Activated CD4-positive, alpha-beta T cell treated with anti-CD3 and anti-CD28 coated beads, Interleukin-2, amount 10 ng/mL, durations not matched to agents 7 days and 5 days (primary cell): ENCODE results near the gene SH3GL3. TPM values are rescaled to one million over a fixed set of nuclear protein-coding genes. Genes with fewer than 3 reads are reported as not detected.

Source experiments
- CTCF ChIA-PET: fragments of 350-600 bp; sonication (Branson Sonifier 250); formaldehyde crosslinking; loops from one replicate; lab custom pipeline; 2021; ENCODE audit warnings: antibody characterized with exemption; lab: Charles Lee
- POLR2A ChIA-PET: fragments of 350-600 bp; sonication (Branson Sonifier 250); formaldehyde crosslinking; loops from one replicate; lab custom pipeline; 2021; ENCODE audit warnings: antibody characterized with exemption; lab: Charles Lee
- DNase-seq: peaks from one replicate; pipeline ENCODE4 v3.0.0-alpha.2; 2020
- H3K27ac Mint-ChIP-seq: one replicate; pipeline ENCODE4 v1.8.0; 2021; ENCODE audit warnings: mild to moderate bottlenecking, moderate library complexity, mixed read lengths
- H3K27me3 Mint-ChIP-seq: one replicate; pipeline ENCODE4 v1.8.0; 2021; ENCODE audit warnings: mixed read lengths
- H3K36me3 Mint-ChIP-seq: one replicate; pipeline ENCODE4 v1.8.0; 2021; ENCODE audit warnings: low read depth, mixed read lengths
- H3K4me1 Mint-ChIP-seq: one replicate; pipeline ENCODE4 v1.8.0; 2021; ENCODE audit warnings: mixed read lengths
- H3K4me3 Mint-ChIP-seq: one replicate; pipeline ENCODE4 v1.8.0; 2021; ENCODE audit warnings: mild to moderate bottlenecking, moderate library complexity, mixed read lengths
- H3K9me3 Mint-ChIP-seq: one replicate; pipeline ENCODE4 v1.8.0; 2021; ENCODE audit warnings: mixed read lengths
- total RNA-seq, 2 experiments: library from RNA; stranded (reverse); gene quantifications; one replicate each; pipeline ENCODE4 v1.2.3, GENCODE V29; 2021

The SH3GL3 gene, protein sequence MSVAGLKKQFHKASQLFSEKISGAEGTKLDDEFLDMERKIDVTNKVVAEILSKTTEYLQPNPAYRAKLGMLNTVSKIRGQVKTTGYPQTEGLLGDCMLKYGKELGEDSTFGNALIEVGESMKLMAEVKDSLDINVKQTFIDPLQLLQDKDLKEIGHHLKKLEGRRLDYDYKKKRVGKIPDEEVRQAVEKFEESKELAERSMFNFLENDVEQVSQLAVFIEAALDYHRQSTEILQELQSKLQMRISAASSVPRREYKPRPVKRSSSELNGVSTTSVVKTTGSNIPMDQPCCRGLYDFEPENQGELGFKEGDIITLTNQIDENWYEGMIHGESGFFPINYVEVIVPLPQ
- total RNA-seq = not detected

DNA sequence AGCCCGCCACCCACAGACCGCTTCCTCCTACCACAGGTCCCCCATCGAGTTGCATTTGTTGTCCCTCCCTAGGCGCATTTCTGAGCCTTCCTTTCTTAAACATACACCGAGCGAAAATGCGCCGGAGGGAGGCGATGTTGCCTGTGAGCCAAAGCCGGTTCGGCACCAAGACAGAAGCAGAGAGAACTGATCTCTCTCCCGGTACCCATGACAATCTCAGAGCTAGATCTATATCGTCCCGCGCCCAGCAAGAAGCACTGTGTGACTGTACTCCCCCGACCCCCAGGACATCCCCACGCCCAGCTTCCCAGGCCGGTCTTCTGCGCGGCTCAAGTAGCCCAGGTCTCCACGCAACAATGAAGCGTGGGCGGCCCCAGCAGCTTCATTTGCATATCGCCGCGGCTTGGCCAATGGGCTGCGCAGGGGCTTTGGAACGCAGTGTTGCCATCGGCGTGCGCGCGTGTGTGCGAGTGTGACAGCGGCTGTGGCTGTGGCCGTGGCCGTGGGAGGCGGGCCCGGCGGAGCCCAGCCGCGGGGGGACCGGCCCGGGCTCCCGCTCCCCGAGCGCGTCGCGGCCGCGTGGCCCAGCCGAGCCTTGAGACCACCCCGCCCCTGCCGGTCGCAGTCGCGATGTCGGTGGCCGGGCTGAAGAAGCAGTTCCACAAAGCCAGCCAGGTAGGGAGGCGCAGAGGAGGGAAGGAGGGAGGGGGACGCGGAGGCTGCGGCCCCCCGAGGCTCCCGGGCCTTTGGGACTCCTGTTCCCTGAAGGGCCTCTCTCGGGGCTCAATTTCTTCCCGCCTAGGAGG lies at the start of gene SH3GL3:
Gene SH3GL3, plus strand, starts transcription at position 438 of the 806 bp plus-strand sequence. Its CDS starts 193 bp downstream, at position 631.
- CTCF ChIA-PET = no interaction called here
- Mint-ChIP-seq H3K27ac (no peak within 1 kb of the TSS), H3K36me3 (no peaks in the 10 kb centered on the region), H3K4me3 (peak within 1 kb of the TSS; percentile 70), H3K9me3 (no peaks in the 10 kb centered on the region), H3K4me1 (peaks cover 9% of the 10 kb centered on the region), H3K27me3 (peaks cover 41% of the 10 kb centered on the region)
- POLR2A ChIA-PET = no interaction called here
- peak; percentile 73 for DNase-seq

DNA sequence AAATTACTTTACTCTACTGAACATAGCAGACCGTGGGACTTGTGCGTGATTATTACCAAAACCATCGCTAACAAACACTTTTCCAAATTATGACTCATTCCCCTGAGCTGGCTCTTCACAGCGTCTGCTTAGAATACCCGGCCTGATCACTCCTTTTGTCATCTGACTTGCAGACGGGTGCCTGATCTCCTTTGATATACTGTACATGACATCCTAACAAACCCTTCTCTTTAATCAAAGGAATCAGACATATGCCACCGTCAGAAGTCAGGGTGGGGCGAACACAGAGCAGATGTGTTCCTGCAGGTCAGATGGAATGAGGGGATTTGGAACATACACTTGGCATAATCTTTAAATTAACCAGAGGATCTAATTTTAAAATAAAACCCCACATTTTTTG lies 48.5 kb upstream of the SH3GL3 start:
- no peak overlapping the region for H3K27ac Mint-ChIP-seq

DNA sequence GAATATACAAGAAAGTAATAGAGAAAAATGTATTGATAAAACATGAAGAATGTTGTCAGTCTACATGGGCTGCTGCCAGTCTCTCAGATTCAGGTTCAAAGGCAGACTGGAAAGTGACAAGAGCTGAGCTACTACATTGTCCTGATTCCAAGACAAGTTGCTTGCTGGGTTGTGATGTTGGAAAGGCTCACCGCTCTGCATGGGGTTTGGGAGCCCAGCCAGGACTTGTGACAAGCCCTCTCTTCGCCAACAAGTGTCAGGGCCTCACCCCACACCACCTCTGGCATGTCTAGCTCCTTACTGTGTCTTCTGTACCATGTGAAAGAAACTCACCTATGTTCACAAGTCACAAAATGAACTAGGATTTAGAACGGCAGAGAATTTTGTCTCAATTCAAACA lies 43.0 kb upstream of the SH3GL3 start:
- Mint-ChIP-seq H3K4me3 (no peak overlapping the region), H3K27ac (no peak overlapping the region), H3K27me3 (no peaks in the 10 kb centered on the region), H3K9me3 (no peaks in the 10 kb centered on the region), H3K4me1 (no peaks in the 10 kb centered on the region), H3K36me3 (no peaks in the 10 kb centered on the region)
- ChIA-PET POLR2A (no interaction called here), CTCF (no interaction called here)
- DNase-seq = no peak

More for the DNA sequence above, 48.5 kb upstream of the SH3GL3 start:
- CTCF ChIA-PET = no interaction called here
- POLR2A ChIA-PET = no interaction called here
- no peak overlapping the region for H3K4me3 Mint-ChIP-seq
- DNase-seq = no peak
- H3K4me1 Mint-ChIP-seq = no peaks in the 10 kb centered on the region
- no peaks in the 10 kb centered on the region for H3K36me3 Mint-ChIP-seq
- H3K27me3 Mint-ChIP-seq = peaks cover 5% of the 10 kb centered on the region
- H3K9me3 Mint-ChIP-seq = no peaks in the 10 kb centered on the region

DNA sequence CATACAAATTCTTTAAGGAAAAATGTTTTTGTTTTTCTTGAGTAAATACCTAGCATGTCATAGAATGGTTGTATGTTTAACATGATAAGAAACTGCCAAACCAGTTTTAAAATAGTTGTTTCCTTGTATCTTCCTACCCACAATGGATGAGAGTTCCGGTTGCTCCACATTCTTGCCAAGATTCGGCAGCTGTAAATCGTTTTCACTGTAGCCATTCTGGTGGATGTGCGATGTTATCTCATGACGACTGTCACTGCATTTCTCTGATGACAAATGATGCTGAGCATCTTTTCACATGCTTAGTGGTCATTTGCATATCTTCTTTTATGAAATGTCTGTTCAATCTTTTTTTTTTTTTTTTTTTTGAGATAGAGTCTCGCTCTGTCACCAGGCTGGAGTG lies 36.6 kb upstream of the SH3GL3 start:
- Mint-ChIP-seq H3K4me3 (no peak overlapping the region), H3K9me3 (no peaks in the 10 kb centered on the region), H3K27ac (no peak overlapping the region), H3K4me1 (no peaks in the 10 kb centered on the region), H3K27me3 (peaks cover 2% of the 10 kb centered on the region), H3K36me3 (no peaks in the 10 kb centered on the region)
- ChIA-PET POLR2A (no interaction called here), CTCF (no interaction called here)
- no peak for DNase-seq

DNA sequence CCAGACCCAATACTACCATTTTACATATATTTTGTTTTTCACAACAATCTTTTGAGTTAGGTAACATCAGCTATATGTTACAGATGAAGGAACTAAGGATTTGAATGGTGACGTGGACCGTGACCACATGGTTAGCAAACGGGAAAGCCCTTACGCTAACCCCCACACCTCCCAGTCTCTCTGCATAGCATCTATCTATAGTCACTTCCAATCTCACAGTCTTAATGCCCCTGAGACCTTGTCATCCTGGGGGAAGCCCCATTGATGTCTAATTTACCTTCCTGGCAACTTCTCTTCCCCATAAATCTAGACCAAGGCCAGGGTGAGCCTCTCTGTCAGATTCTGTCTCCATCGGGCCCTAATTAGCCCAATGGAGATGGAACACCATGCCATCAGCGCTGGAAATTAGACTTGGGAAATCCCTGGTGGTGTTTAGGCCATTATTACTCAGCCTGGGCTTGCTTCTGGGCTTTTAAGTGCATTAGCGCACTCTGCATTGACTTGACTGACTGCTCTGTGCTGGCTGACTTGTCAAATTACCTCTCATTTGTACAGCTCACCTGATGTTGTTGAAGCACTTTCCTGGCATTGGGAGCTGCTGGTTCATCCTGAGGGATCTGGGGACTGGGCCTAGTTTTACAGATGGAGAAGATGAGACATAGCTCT lies 34.0 kb upstream of the SH3GL3 start:
- Mint-ChIP-seq H3K36me3 (no peaks in the 10 kb centered on the region), H3K9me3 (no peaks in the 10 kb centered on the region), H3K27me3 (peaks cover 2% of the 10 kb centered on the region), H3K4me3 (no peak overlapping the region), H3K4me1 (no peaks in the 10 kb centered on the region), H3K27ac (no peak overlapping the region)
- ChIA-PET CTCF (no interaction called here), POLR2A (no interaction called here)
- DNase-seq = no peak

DNA sequence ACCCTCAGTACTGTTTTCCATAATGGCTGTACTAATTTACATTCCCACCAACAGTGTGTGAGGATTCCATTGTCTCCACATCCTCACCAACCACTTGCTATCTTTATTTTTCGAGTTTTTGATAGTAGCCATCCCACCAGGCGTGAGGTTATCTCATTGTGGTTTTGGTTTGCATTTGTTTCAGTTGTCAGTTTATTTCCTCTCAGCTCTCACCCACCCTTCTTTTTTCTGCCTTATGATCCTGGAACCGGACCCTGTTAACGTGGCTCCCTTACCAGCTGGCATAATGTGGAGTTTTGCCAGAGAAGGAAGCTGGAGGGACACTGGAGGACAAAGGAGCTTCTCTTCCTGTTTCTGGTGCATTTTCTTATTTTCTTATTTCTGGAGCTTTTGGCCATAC lies 25.1 kb upstream of the SH3GL3 start:
- no peaks in the 10 kb centered on the region for H3K4me1 Mint-ChIP-seq
- peaks cover 2% of the 10 kb centered on the region for H3K9me3 Mint-ChIP-seq
- no peak overlapping the region for H3K27ac Mint-ChIP-seq
- CTCF ChIA-PET = no interaction called here
- POLR2A ChIA-PET = no interaction called here
- H3K27me3 Mint-ChIP-seq = peaks cover 4% of the 10 kb centered on the region
- H3K36me3 Mint-ChIP-seq = no peaks in the 10 kb centered on the region
- no peak overlapping the region for H3K4me3 Mint-ChIP-seq
- DNase-seq = no peak

DNA sequence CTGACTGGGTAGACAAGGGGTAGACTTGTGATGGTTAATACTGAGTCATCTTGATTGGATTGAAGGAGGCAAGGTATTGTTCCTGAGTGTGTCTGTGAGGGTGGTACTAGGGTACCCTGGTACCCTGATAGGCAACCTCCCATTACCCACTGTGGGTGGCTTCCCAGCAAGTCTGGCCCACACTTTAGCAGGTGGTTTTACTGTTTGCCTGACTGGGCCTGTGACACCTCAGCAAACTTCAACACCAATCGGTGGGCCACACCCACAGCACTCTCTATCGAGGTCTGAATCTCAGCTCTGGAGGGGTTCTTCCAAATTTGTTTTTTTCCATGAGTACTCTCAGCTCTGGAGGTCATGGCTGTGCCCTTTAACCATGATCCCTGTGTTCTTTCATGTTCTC lies 24.6 kb upstream of the SH3GL3 start:
- ChIA-PET CTCF (no interaction called here), POLR2A (no interaction called here)
- peaks cover 4% of the 10 kb centered on the region for H3K27me3 Mint-ChIP-seq
- H3K36me3 Mint-ChIP-seq = no peaks in the 10 kb centered on the region
- no peak overlapping the region for H3K4me3 Mint-ChIP-seq
- H3K4me1 Mint-ChIP-seq = no peaks in the 10 kb centered on the region
- DNase-seq = no peak
- H3K9me3 Mint-ChIP-seq = peaks cover 2% of the 10 kb centered on the region
- no peak overlapping the region for H3K27ac Mint-ChIP-seq

DNA sequence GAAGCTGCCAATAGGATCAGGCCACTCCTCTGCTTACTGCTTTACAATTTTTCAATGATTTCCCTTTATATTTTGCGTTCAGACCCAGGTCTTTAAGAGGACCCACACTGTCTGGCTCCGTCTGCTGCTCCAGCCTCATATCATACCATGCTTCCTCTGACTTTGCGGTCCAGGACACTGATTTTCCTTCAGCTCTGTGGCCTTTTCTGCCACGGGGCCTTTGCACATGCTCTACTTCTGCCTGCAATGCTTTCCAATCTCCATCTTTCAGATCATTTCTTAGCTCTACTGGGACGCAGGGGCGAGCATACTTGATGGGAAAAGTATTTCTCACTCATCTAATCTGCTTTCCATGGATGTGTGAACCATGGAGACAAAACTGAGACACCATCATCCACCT lies 23.0 kb upstream of the SH3GL3 start:
- H3K9me3 Mint-ChIP-seq = peaks cover 2% of the 10 kb centered on the region
- no peak overlapping the region for H3K4me3 Mint-ChIP-seq
- POLR2A ChIA-PET = no interaction called here
- CTCF ChIA-PET = no interaction called here
- H3K36me3 Mint-ChIP-seq = no peaks in the 10 kb centered on the region
- H3K27ac Mint-ChIP-seq = no peak overlapping the region
- H3K27me3 Mint-ChIP-seq = peaks cover 2% of the 10 kb centered on the region
- no peaks in the 10 kb centered on the region for H3K4me1 Mint-ChIP-seq
- no peak for DNase-seq

DNA sequence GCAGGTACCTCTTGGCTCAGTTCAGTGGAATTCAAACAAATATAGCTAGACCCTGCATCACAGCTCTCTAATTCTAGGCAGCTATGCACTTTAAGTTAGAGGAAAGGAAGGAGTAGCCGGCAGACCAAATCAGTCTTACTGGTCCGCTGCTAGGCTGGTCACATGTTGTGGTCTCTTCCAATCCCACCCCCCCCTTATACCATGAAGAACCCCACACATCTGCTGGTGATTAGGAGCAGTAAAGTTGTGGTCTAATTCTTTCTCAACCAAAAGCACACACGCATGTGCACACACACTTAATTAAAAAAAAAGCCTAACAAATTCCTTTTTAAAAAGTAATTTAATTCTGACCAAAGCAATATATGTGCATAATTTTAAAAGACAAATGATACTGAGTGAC lies 16.7 kb upstream of the SH3GL3 start:
- H3K36me3 Mint-ChIP-seq = no peaks in the 10 kb centered on the region
- DNase-seq = no peak
- no peak overlapping the region for H3K4me3 Mint-ChIP-seq
- H3K9me3 Mint-ChIP-seq = peaks cover 2% of the 10 kb centered on the region
- no peak overlapping the region for H3K27ac Mint-ChIP-seq
- H3K27me3 Mint-ChIP-seq = peaks cover 9% of the 10 kb centered on the region
- ChIA-PET POLR2A (no interaction called here), CTCF (no interaction called here)
- no peaks in the 10 kb centered on the region for H3K4me1 Mint-ChIP-seq

DNA sequence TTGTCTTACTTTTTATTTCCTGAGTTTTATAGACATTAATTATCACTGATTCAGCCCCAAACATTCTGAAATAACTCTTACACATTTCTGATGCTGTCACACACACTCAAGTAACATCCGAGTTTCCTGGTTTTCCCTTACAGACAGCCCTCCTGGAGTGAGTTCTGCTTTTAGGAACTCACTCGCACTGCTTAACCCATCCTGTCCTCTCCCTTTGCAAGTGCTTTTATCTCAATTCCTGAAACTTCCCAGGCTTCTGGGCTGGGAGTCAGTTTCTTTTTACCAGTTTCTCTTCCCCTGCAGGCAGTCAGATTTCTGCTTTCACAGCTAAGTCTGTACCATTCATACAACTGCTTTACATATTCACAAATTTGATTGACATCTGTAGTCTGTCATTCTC lies 15.6 kb upstream of the SH3GL3 start:
- H3K9me3 Mint-ChIP-seq = peaks cover 2% of the 10 kb centered on the region
- no peaks in the 10 kb centered on the region for H3K36me3 Mint-ChIP-seq
- H3K27me3 Mint-ChIP-seq = peaks cover 9% of the 10 kb centered on the region
- ChIA-PET POLR2A (no interaction called here), CTCF (no interaction called here)
- H3K4me1 Mint-ChIP-seq = no peaks in the 10 kb centered on the region
- DNase-seq = no peak
- no peak overlapping the region for H3K27ac Mint-ChIP-seq
- no peak overlapping the region for H3K4me3 Mint-ChIP-seq

DNA sequence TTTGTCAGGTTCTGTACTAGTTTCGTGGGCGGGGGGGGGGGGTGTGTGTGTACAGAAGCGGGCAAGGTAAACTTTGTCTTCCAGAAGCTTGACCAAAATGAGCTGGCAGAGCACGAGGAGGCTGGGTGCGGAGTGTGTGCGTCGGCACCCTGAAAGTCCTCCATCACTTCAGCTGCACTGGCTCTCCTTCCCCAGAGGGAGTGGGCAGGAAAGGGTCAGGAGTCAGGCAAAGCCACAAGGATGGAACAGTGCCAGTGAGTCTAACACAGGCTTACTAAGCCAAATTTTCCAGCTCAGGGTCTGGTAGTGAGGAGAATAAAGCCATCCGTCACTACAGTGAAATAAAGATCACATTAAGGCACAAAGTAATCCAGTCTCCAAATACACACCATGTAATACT lies 11.9 kb upstream of the SH3GL3 start:
- Mint-ChIP-seq H3K4me1 (no peaks in the 10 kb centered on the region), H3K27me3 (peaks cover 7% of the 10 kb centered on the region), H3K4me3 (no peak overlapping the region), H3K9me3 (no peaks in the 10 kb centered on the region), H3K27ac (no peak overlapping the region), H3K36me3 (no peaks in the 10 kb centered on the region)
- CTCF ChIA-PET = interaction anchor here (0.8 kb wide), 1 partner anchor 9 kb away, joined by 3 read pairs; no protein-coding TSS in a partner anchor
- POLR2A ChIA-PET = no interaction called here
- no peak for DNase-seq

DNA sequence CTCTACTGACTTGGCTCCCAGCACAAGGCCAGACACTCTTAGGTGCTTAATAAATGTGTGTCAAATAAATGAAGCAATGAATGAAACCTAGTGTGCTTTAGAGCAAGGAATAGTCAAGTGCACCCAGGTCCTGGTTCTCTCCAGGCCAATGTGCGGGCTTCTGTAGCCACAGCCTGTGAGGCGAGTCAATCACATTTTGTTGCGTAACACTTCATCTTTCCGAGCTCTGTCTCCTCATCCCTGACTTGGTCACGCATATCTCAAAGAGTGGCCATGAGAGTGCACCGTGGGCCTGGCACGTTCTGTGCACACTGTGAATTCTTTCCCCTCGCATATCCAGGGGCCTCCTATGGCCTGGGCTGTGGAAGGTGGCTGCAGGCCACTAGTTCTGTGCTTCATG lies 11.4 kb upstream of the SH3GL3 start:
- no peak overlapping the region for H3K27ac Mint-ChIP-seq
- no peaks in the 10 kb centered on the region for H3K9me3 Mint-ChIP-seq
- no peak for DNase-seq
- H3K27me3 Mint-ChIP-seq = peaks cover 7% of the 10 kb centered on the region
- ChIA-PET CTCF (no interaction called here), POLR2A (no interaction called here)
- no peaks in the 10 kb centered on the region for H3K36me3 Mint-ChIP-seq
- H3K4me1 Mint-ChIP-seq = no peaks in the 10 kb centered on the region
- H3K4me3 Mint-ChIP-seq = no peak overlapping the region

DNA sequence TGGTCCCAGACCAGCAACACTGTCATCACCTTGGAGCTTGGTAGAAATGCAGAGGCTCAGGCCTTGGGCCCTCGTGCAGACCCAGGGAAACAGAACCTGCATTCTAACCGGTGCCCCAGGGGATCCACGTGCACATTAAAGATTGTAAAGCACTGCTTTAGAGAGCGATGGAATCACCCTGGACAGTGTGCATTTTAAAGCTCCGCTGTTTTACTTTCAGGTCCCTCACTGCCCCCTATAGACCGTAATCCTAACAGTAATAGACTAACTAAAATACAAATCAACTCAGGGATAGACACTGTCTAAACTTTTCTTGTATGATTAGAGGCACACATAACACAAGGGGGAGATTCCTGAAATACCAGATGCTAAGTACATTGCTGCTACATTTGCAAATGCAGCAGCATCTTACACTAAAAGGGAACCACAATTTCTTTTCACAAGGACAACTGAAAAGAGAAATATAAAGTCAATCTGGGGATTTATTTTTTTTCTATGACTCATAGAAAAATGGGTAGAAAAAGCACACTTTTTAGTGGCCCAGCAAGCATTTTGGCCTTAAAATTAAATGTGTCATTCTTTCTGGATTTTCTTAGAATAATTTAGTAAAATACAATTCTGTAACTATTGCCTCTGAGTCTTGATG lies 10.5 kb upstream of the SH3GL3 start:
- Mint-ChIP-seq H3K27ac (no peak overlapping the region), H3K27me3 (peaks cover 7% of the 10 kb centered on the region), H3K4me1 (no peaks in the 10 kb centered on the region), H3K9me3 (no peaks in the 10 kb centered on the region), H3K4me3 (no peak overlapping the region), H3K36me3 (no peaks in the 10 kb centered on the region)
- CTCF ChIA-PET = no interaction called here
- DNase-seq = no peak
- POLR2A ChIA-PET = no interaction called here
